ENCODE results near the gene DCAF11.

DNA sequence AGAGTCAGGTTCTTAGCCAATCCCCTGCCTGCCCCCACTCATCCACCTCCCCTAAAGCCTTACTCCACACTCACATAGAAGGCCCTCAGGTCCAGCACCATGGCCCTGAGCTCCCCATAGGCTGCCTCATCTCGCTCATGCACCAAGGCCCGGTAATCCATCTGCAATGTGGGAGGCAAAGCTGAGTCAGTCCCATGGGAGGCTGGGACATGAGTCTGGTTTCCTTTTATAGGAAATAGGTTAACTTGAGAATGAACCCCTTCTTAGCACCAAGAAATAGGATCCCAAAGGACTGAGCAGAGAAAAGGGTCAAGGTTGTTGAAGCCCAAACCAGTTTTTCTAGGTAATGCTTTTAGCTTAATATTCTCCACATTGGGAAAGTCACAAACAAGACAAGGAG is 28.9 kb downstream of the DCAF11 start:
- TF ChIP-seq, protein P1, sequence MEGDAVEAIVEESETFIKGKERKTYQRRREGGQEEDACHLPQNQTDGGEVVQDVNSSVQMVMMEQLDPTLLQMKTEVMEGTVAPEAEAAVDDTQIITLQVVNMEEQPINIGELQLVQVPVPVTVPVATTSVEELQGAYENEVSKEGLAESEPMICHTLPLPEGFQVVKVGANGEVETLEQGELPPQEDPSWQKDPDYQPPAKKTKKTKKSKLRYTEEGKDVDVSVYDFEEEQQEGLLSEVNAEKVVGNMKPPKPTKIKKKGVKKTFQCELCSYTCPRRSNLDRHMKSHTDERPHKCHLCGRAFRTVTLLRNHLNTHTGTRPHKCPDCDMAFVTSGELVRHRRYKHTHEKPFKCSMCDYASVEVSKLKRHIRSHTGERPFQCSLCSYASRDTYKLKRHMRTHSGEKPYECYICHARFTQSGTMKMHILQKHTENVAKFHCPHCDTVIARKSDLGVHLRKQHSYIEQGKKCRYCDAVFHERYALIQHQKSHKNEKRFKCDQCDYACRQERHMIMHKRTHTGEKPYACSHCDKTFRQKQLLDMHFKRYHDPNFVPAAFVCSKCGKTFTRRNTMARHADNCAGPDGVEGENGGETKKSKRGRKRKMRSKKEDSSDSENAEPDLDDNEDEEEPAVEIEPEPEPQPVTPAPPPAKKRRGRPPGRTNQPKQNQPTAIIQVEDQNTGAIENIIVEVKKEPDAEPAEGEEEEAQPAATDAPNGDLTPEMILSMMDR (IDR thresholded peaks at IDR 0.05), result no peak
- TF ChIP-seq POLR2A (IDR thresholded peaks at IDR 0.05), result no peak

All from esophagus squamous epithelium (tissue), 4 donors.